ENCODE results near the gene DPM3. TPM values are rescaled to one million over a fixed set of nuclear protein-coding genes. Genes with fewer than 3 reads are reported as not detected.

The DPM3 gene
- total and polyA plus RNA-seq, 2 of the 13 experiments (the other 11 are each of a cell fraction or from before 2014, with no cell fraction given), result 23.2 to 53.4 TPM

DNA sequence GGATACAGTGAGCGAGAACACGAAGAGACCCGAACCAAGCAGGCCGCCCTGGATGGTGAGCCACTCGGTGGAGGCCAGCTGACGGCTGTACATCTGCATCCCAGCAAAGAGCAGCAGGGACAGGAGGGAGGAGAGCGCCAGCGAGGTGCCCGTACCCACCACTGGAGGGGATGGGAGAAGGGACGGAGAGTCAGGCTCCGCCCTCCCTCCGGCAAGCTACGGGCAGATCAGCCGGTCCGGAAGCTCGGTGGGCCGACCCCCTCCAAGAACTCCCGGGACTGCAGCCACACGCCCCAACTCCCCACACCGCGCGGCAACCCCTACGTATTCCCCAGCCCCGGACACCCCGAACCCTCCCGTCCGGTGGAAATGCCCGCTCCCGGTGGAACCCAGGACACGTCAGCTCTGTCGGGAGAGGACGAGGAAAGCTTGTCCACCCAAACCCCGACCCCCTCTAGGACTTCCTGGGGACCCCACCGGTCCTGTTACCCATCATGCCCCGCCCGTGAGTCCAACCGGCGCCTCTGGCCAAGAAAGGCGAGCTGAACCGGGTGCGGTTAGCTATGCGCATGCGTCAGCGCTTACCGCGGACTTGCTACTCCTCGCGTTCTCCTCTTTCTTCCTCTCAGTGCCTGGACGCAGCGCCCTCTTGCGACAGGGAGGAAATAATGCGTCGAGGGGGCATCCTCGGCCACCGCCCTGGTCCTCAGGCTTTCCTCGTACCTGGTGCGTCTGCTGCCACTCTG, 32.6 kb upstream of the DPM3 start, which contains the start of gene KRTCAP2 (continued):
- TF ChIP-seq, protein P1, sequence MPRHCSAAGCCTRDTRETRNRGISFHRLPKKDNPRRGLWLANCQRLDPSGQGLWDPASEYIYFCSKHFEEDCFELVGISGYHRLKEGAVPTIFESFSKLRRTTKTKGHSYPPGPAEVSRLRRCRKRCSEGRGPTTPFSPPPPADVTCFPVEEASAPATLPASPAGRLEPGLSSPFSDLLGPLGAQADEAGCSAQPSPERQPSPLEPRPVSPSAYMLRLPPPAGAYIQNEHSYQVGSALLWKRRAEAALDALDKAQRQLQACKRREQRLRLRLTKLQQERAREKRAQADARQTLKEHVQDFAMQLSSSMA (CRISPR knock-in tag; IDR thresholded peaks at IDR 0.05), result peak; percentile 85; the same call in 1 of the 2 replicates
- 0 out of 2 replicates have a peak, but pooled peaks have one; percentile 43 for TF ChIP-seq PCBP1 (IDR thresholded peaks at IDR 0.05; ENCODE audit: borderline replicate concordance, low read depth, low read length)
- TF ChIP-seq, protein P2, sequence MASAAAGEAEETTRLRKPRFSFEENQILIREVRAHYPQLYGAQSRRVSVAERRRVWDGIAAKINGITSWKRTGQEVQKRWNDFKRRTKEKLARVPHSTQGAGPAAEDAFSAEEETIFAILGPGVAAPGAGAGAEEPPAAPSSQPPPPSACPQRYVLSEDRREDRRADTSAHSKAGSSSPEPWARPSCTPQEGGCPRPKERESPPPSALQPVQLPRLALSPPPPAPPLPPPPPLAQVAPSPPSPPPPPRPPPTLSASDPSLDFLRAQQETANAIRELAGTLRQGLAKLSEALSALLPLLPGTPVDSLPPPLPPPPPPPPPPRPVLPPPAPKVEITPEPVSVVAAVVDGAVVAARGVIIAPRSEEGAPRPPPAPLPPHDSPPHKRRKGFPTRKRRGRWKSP (CRISPR knock-in tag; IDR thresholded peaks at IDR 0.05), result 0 out of 2 replicates have a peak, but pooled peaks have one; percentile 20
- TF ChIP-seq, protein P3, sequence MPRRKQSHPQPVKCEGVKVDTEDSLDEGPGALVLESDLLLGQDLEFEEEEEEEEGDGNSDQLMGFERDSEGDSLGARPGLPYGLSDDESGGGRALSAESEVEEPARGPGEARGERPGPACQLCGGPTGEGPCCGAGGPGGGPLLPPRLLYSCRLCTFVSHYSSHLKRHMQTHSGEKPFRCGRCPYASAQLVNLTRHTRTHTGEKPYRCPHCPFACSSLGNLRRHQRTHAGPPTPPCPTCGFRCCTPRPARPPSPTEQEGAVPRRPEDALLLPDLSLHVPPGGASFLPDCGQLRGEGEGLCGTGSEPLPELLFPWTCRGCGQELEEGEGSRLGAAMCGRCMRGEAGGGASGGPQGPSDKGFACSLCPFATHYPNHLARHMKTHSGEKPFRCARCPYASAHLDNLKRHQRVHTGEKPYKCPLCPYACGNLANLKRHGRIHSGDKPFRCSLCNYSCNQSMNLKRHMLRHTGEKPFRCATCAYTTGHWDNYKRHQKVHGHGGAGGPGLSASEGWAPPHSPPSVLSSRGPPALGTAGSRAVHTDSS (CRISPR knock-in tag; conservative IDR thresholded peaks at IDR 0.05), result no peak
- TF ChIP-seq, protein P4, sequence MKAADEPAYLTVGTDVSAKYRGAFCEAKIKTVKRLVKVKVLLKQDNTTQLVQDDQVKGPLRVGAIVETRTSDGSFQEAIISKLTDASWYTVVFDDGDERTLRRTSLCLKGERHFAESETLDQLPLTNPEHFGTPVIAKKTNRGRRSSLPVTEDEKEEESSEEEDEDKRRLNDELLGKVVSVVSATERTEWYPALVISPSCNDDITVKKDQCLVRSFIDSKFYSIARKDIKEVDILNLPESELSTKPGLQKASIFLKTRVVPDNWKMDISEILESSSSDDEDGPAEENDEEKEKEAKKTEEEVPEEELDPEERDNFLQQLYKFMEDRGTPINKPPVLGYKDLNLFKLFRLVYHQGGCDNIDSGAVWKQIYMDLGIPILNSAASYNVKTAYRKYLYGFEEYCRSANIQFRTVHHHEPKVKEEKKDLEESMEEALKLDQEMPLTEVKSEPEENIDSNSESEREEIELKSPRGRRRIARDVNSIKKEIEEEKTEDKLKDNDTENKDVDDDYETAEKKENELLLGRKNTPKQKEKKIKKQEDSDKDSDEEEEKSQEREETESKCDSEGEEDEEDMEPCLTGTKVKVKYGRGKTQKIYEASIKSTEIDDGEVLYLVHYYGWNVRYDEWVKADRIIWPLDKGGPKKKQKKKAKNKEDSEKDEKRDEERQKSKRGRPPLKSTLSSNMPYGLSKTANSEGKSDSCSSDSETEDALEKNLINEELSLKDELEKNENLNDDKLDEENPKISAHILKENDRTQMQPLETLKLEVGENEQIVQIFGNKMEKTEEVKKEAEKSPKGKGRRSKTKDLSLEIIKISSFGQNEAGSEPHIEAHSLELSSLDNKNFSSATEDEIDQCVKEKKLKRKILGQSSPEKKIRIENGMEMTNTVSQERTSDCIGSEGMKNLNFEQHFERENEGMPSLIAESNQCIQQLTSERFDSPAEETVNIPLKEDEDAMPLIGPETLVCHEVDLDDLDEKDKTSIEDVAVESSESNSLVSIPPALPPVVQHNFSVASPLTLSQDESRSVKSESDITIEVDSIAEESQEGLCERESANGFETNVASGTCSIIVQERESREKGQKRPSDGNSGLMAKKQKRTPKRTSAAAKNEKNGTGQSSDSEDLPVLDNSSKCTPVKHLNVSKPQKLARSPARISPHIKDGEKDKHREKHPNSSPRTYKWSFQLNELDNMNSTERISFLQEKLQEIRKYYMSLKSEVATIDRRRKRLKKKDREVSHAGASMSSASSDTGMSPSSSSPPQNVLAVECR (CRISPR knock-in tag; IDR thresholded peaks at IDR 0.05; ENCODE audit: borderline replicate concordance), result peak; percentile 85; the same call in 1 of the 2 replicates
- TF ChIP-seq, protein P5, sequence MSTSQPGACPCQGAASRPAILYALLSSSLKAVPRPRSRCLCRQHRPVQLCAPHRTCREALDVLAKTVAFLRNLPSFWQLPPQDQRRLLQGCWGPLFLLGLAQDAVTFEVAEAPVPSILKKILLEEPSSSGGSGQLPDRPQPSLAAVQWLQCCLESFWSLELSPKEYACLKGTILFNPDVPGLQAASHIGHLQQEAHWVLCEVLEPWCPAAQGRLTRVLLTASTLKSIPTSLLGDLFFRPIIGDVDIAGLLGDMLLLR (CRISPR knock-in tag; IDR thresholded peaks at IDR 0.05), result 0 out of 2 replicates have a peak, but pooled peaks have one; percentile 46
- TF ChIP-seq BHLHE40 (IDR thresholded peaks at IDR 0.05; ENCODE audit: low read length), result no peak
- no peak for TF ChIP-seq ZNF768 (CRISPR knock-in tag; IDR thresholded peaks at IDR 0.05)
- no peak for TF ChIP-seq ZNF598 (CRISPR knock-in tag; IDR thresholded peaks at IDR 0.05; ENCODE audit: borderline replicate concordance)
- peak; percentile 85 for TF ChIP-seq SALL1 (CRISPR knock-in tag; IDR thresholded peaks at IDR 0.05)
- TF ChIP-seq, protein P6, sequence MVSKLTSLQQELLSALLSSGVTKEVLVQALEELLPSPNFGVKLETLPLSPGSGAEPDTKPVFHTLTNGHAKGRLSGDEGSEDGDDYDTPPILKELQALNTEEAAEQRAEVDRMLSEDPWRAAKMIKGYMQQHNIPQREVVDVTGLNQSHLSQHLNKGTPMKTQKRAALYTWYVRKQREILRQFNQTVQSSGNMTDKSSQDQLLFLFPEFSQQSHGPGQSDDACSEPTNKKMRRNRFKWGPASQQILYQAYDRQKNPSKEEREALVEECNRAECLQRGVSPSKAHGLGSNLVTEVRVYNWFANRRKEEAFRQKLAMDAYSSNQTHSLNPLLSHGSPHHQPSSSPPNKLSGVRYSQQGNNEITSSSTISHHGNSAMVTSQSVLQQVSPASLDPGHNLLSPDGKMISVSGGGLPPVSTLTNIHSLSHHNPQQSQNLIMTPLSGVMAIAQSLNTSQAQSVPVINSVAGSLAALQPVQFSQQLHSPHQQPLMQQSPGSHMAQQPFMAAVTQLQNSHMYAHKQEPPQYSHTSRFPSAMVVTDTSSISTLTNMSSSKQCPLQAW (CRISPR knock-in tag; IDR thresholded peaks at IDR 0.05), result peak; percentile 92
- 0 out of 2 replicates have a peak, but pooled peaks have one; percentile 9 for TF ChIP-seq ZNF83 (CRISPR knock-in tag; IDR thresholded peaks at IDR 0.05; ENCODE audit: borderline replicate concordance)
- TF ChIP-seq KLF11 (CRISPR knock-in tag; IDR thresholded peaks at IDR 0.05), result no peak
- TF ChIP-seq ZBTB42 (CRISPR knock-in tag; IDR thresholded peaks at IDR 0.05), result 0 out of 2 replicates have a peak, but pooled peaks have one; percentile 83
- no peak for TF ChIP-seq ATM (IDR thresholded peaks at IDR 0.05; ENCODE audit: borderline replicate concordance)
- peak; percentile 48; the same call in 1 of the 2 replicates for TF ChIP-seq FLYWCH1 (CRISPR knock-in tag; IDR thresholded peaks at IDR 0.05)
- TF ChIP-seq HOXA9 (CRISPR knock-in tag; IDR thresholded peaks at IDR 0.05; ENCODE audit: borderline replicate concordance), result no peak
- peak; percentile 76; the same call in 1 of the 2 replicates for TF ChIP-seq SP4 (CRISPR knock-in tag; IDR thresholded peaks at IDR 0.05)
